Measurements from ENCODE around the gene CDCP1. TPM values are rescaled to one million over a fixed set of nuclear protein-coding genes. Genes with fewer than 3 reads are reported as not detected.

Gene CDCP1
- total RNA-seq, 4 donors from 2014 or later, result 1.2 to 6.4 (median 2.1) TPM

- 83% methylated on average over 2 of the region's 2 CpGs for WGBS
- TF ChIP-seq EP300 (IDR thresholded peaks at IDR 0.05), result no peak
- no peak for TF ChIP-seq CTCF (IDR thresholded peaks at IDR 0.05)
- TF ChIP-seq POLR2AphosphoS5 (IDR thresholded peaks at IDR 0.05), result no peak
- no peak for TF ChIP-seq POLR2A (IDR thresholded peaks at IDR 0.05; ENCODE audit: low read depth)
- Histone ChIP-seq H3K4me3 (no peak overlapping the region), H3K27ac (replicated peaks in 1 of 4) (no peak overlapping the region), H3K9me3 (no peaks in the 10 kb centered on the region), H3K27me3 (no peaks in the 10 kb centered on the region), H3K36me3 (no peaks in the 10 kb centered on the region), H3K4me1 (peaks cover 22 to 29% (median 26%) of the 10 kb centered on the region in 4 donors)
- no peak for DNase-seq (ENCODE audit: extremely low spot score)
- intact Hi-C loops (cut with DNase I), result no loop called here
Observed at GRCh38 chr3:45125550-45126026, 20.6 kb downstream of the CDCP1 start.

- peak overlapping the region; percentile 69 to 77 (median 76) for H3K27ac ChIP-seq (replicated peaks in 1 of 4)
- intact Hi-C loops (cut with DNase I), result no loop called here
Observed at GRCh38 chr3:45124956-45125355, 21.2 kb downstream of the CDCP1 start.

GRCh38 chr3:45124352-45124751, 21.8 kb downstream of the CDCP1 start:
- TF ChIP-seq CTCF (IDR thresholded peaks at IDR 0.05), result no peak
- DNase-seq (ENCODE audit: extremely low spot score), result no peak
- intact Hi-C loops (cut with DNase I), result no loop called here

More at GRCh38 chr3:45124956-45125355, 21.2 kb downstream of the CDCP1 start:
- DNase-seq (ENCODE audit: extremely low spot score), result no peak
- Histone ChIP-seq H3K36me3 (no peaks in the 10 kb centered on the region), H3K4me3 (no peak overlapping the region), H3K9me3 (no peaks in the 10 kb centered on the region), H3K27me3 (no peaks in the 10 kb centered on the region), H3K4me1 (peaks cover 22 to 29% (median 26%) of the 10 kb centered on the region in 4 donors)
- 44% methylated on average over 2 of the region's 2 CpGs for WGBS
- TF ChIP-seq POLR2A (IDR thresholded peaks at IDR 0.05; ENCODE audit: low read depth), result no peak

GRCh38 chr3:45123581-45124269, 22.5 kb downstream of the CDCP1 start:
- Histone ChIP-seq H3K36me3 (no peaks in the 10 kb centered on the region), H3K27ac (replicated peaks in 1 of 4) (peak overlapping the region; percentile 69 to 77 (median 76)), H3K9me3 (no peaks in the 10 kb centered on the region), H3K4me3 (no peak overlapping the region), H3K4me1 (peaks cover 18 to 22% (median 22%) of the 10 kb centered on the region in 4 donors), H3K27me3 (no peaks in the 10 kb centered on the region)
- TF ChIP-seq POLR2A (IDR thresholded peaks at IDR 0.05; ENCODE audit: low read depth) (no peak), POLR2AphosphoS5 (IDR thresholded peaks at IDR 0.05) (peak; percentile 53 to 70), CTCF (IDR thresholded peaks at IDR 0.05) (no peak)
- 63% methylated on average over 3 of the region's 3 CpGs for WGBS
- intact Hi-C loops (cut with DNase I), result no loop called here
- DNase-seq (ENCODE audit: extremely low spot score), result no peak

More at GRCh38 chr3:45124352-45124751, 21.8 kb downstream of the CDCP1 start:
- H3K27me3 ChIP-seq, result no peaks in the 10 kb centered on the region
- 51% methylated on average over 3 of the region's 3 CpGs for WGBS
- H3K4me3 ChIP-seq, result no peak overlapping the region
- H3K27ac ChIP-seq (replicated peaks in 1 of 4), result peak overlapping the region; percentile 69 to 77 (median 76)
- no peaks in the 10 kb centered on the region for H3K9me3 ChIP-seq
- no peaks in the 10 kb centered on the region for H3K36me3 ChIP-seq
- peaks cover 22 to 29% (median 25%) of the 10 kb centered on the region in 4 donors for H3K4me1 ChIP-seq

- no peaks in the 10 kb centered on the region for H3K27me3 ChIP-seq
- H3K36me3 ChIP-seq, result no peaks in the 10 kb centered on the region
- intact Hi-C loops (cut with DNase I), result no loop called here
- peak overlapping the region; percentile 69 to 77 (median 76) for H3K27ac ChIP-seq (replicated peaks in 1 of 4)
- WGBS, result 49% methylated on average over 5 of the region's 5 CpGs
- H3K4me1 ChIP-seq, result peaks cover 18 to 22% (median 21%) of the 10 kb centered on the region in 4 donors
- no peak overlapping the region for H3K4me3 ChIP-seq
- TF ChIP-seq EP300 (IDR thresholded peaks at IDR 0.05), result no peak
- TF ChIP-seq CTCF (IDR thresholded peaks at IDR 0.05), result no peak
- no peak for TF ChIP-seq POLR2A (IDR thresholded peaks at IDR 0.05; ENCODE audit: low read depth)
- no peak for TF ChIP-seq POLR2AphosphoS5 (IDR thresholded peaks at IDR 0.05)
- no peaks in the 10 kb centered on the region for H3K9me3 ChIP-seq
- no peak for DNase-seq (ENCODE audit: extremely low spot score)
Observed at GRCh38 chr3:45123030-45123429, 23.1 kb downstream of the CDCP1 start.
